ENCODE data around the gene SMYD5. TPM values are rescaled to one million over a fixed set of nuclear protein-coding genes. Genes with fewer than 3 reads are reported as not detected.

SMYD5 gene
- total RNA-seq, 1 donor, result 20.7 TPM

DNA sequence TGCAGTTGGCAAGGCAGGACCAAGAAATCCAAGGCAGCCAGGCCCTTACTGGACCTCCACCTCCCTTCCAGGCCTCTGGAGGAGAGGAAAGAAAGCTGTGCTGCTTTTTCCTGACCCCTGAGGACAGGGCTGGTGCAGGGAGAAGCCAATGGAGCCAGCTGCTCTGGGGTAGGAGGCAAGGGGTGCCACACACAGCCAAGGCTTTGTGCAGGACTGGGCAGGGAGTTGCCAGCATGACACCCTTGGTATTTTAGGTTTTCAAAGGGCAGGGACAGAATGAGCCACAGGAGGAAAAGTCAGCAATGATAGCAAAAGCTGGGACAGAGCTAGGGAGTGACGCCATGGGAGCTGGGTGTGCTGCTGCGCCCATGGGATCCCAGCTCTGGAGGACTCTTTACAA lies 43.0 kb downstream of the SMYD5 start:
- DNase-seq (ENCODE audit: low read depth), result no peak
- no peak overlapping the region for H3K4me3 ChIP-seq (ENCODE audit: low read depth, low read length)
- TF ChIP-seq, protein P1, sequence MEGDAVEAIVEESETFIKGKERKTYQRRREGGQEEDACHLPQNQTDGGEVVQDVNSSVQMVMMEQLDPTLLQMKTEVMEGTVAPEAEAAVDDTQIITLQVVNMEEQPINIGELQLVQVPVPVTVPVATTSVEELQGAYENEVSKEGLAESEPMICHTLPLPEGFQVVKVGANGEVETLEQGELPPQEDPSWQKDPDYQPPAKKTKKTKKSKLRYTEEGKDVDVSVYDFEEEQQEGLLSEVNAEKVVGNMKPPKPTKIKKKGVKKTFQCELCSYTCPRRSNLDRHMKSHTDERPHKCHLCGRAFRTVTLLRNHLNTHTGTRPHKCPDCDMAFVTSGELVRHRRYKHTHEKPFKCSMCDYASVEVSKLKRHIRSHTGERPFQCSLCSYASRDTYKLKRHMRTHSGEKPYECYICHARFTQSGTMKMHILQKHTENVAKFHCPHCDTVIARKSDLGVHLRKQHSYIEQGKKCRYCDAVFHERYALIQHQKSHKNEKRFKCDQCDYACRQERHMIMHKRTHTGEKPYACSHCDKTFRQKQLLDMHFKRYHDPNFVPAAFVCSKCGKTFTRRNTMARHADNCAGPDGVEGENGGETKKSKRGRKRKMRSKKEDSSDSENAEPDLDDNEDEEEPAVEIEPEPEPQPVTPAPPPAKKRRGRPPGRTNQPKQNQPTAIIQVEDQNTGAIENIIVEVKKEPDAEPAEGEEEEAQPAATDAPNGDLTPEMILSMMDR (IDR thresholded peaks at IDR 0.05; ENCODE audit: insufficient read depth, low read depth, low read length), result no peak

DNA sequence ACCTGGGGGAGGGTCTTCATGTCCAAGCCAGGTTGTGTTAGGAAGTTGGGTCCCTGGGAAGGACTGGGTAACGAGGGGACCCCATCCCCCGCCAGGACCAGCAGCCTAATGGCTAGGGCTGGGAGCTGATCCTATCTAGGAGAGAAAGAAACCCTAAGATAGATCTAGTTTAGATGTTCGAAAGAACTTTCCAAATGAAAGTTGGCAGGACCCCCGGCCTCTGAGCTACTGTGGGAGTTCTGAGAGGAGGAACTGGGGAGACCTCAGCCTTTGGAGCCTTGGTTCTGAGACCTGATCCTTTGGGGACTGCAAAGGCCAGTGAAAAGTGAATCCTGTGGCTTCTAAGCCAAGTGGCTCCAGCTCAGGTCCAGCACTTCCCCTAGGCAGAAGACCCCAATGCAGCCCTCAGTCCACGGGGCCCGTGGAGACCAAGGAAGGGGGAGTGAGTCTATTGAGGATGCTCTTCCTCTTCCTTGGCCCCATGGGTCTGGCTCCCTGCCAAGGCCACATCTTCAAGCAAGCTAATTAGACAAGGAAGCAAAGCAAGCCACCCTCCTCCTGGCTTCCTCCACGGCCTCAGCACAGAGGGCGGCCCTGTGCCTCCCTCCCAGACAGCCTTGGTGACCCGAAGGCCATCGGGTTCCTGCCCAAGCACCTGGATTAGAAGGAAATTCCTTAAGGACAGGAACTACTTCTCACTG lies 43.5 kb downstream of the SMYD5 start:
- TF ChIP-seq, protein P1 (IDR thresholded peaks at IDR 0.05; ENCODE audit: insufficient read depth, low read depth, low read length), result no peak
- H3K4me3 ChIP-seq (ENCODE audit: low read depth, low read length), result no peak overlapping the region
- no peak for DNase-seq (ENCODE audit: low read depth)

- TF ChIP-seq, protein P1 (IDR thresholded peaks at IDR 0.05; ENCODE audit: insufficient read depth, low read depth, low read length), result no peak
- no peak for DNase-seq (ENCODE audit: low read depth)
- H3K4me3 ChIP-seq (ENCODE audit: low read depth, low read length), result no peak overlapping the region
Observed at GRCh38 chr2:73258186-73258912, 44.3 kb downstream of the SMYD5 start.

DNA sequence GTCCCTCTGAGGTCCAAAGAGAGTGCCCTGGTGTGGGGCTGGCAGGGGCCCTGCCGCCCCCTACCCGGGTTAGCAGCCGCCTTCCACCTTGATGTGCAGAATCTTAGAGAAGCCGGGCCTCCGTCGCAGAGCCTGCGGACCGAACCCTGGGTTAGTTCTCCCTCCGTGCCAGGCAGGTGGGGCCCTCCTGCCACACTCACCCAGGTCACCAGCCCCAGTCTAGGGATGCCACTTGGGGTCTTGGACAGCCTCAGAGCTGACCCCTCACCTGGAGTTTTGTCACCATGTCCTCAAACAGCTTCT lies 44.8 kb downstream of the SMYD5 start:
- H3K4me3 ChIP-seq (ENCODE audit: low read depth, low read length), result no peak overlapping the region
- TF ChIP-seq, protein P1 (IDR thresholded peaks at IDR 0.05; ENCODE audit: insufficient read depth, low read depth, low read length), result no peak
- no peak for DNase-seq (ENCODE audit: low read depth)

GRCh38 chr2:73259276-73259675 lies 45.2 kb downstream of the SMYD5 start:
- H3K4me3 ChIP-seq (ENCODE audit: low read depth, low read length), result no peak overlapping the region
- TF ChIP-seq, protein P1 (IDR thresholded peaks at IDR 0.05; ENCODE audit: insufficient read depth, low read depth, low read length), result no peak
- DNase-seq (ENCODE audit: low read depth), result no peak

- no peak overlapping the region for H3K4me3 ChIP-seq (ENCODE audit: low read depth, low read length)
- DNase-seq (ENCODE audit: low read depth), result no peak
- TF ChIP-seq, protein P1 (IDR thresholded peaks at IDR 0.05; ENCODE audit: insufficient read depth, low read depth, low read length), result no peak
Observed at GRCh38 chr2:73259704-73260337, 45.8 kb downstream of the SMYD5 start.
